Pancreas (tissue), 10 donors: ENCODE results near the gene ZBTB7B. TPM values are rescaled to one million over a fixed set of nuclear protein-coding genes. Genes with fewer than 3 reads are reported as not detected.
A peak's percentile ranks its signal among the peaks of the same experiment; 100 is the strongest.

ENCODE experiments used
- ATAC-seq, 4 donors: fragments of 200-7000 bp; cut with Tn5 transposase; one replicate each; pipeline versions ENCODE4 v1.8.0 to v1.9.1; 2020; ENCODE audit warnings: mild to moderate bottlenecking in 4 of 4, moderate library complexity in 4 of 4
- DNase-seq, 6 donors: peaks; one replicate each; pipeline ENCODE4 v3.0.0-alpha.2; 2020
- FAIRE-seq: peaks from 2 replicates; lab custom pipeline; 2012; peaks lifted over from hg19 to GRCh38; lab: Jason Lieb, UNC
- H3K27ac ChIP-seq, 4 donors: fragments of 200-600 bp; sonication (generic); 1 replicate in 3 of 4; 2 replicates in 1 of 4; pipeline versions ENCODE4 v1.5.0 to v1.8.0; 2020
- H3K27me3 ChIP-seq, 4 donors: fragments of 200-600 bp; one replicate each; pipeline ENCODE4 v1.8.0; 2021
- H3K36me3 ChIP-seq, 3 donors: fragments of 200-600 bp; sonication (generic) in 1 of 3; one replicate each; pipeline versions ENCODE4 v1.5.0 to v1.8.0; 2020 to 2021
- H3K4me1 ChIP-seq, 3 donors: fragments of 200-600 bp; one replicate each; pipeline ENCODE4 v1.8.0; 2021
- H3K4me3 ChIP-seq, 4 donors: fragments of 200-600 bp; sonication (generic) in 2 of 4; one replicate each; pipeline versions ENCODE4 v1.5.0 to v1.8.0; 2020 to 2021
- H3K9me3 ChIP-seq, 4 donors: fragments of 200-600 bp; one replicate each; pipeline ENCODE4 v1.8.0; 2021
- CTCF ChIP-seq, 4 donors: fragments of 200-600 bp; sonication (generic) in 3 of 4; IDR thresholded peaks; one replicate each; pipeline versions ENCODE4 v1.5.0 to v1.8.0; 2021; ENCODE audit warnings: antibody characterized with exemption in 4 of 4
- WGBS, 2 donors: extraction: QIAGEN DNeasy Blood & Tissue Kit; methylation state at CpG; one replicate each; pipeline ENCODE4 v1.1.7; 2013; 5-methylcytosine and 5-hydroxymethylcytosine counted together
- intact Hi-C, 3 donors: fragments of 100-400 bp; cut with DNase I; formaldehyde crosslinking; loops; one replicate each; pipeline versions ENCODE4 v1.11.1 to v1.14.2; 2022
- polyA plus RNA-seq, 2 donors: library from polyadenylated mRNA; stranded (reverse); fragments of 200-250 nt; gene quantifications; one replicate each; pipeline ENCODE4 v1.2.3, GENCODE V29; 2013
- total RNA-seq, 6 donors: library from RNA; stranded (reverse); fragmentation: NEBNext Ultra II Directional in 4 of 6; extraction: Animal tissue kit (Norgen Biotek cat#: 25700) in 4 of 6; gene quantifications; one replicate each; pipeline versions ENCODE4 v1.2.1 to v1.2.4, GENCODE V29; 2021 to 2023
- donor health status: healthy with polysubstance abuse.
- donor health status: DM: no; HTN: no; CAD: no; lungs with moderate emphysema.
- donor health status: DM: no; HTN: no; CAD: no.
- donor health status: control.
- donor health status: control.
- donor health status: Bipolar disorder and iron deficiency.
- donor health status: DM: yes; HTN: yes; CAD: no.
- donor health status: DM: no; HTN: no; CAD: no.
- donor health status: DM: no; HTN: no; CAD: no.
- donor health status: DM: yes; HTN: yes; CAD: no.

Gene ZBTB7B
- total and polyA plus RNA-seq, 8 donors = 19.8 to 38.4 (median 34.4) TPM

GRCh38 chr1:155043301-155043702, 40.7 kb downstream of the ZBTB7B start:
- no peaks in the 10 kb centered on the region for H3K9me3 ChIP-seq
- TF ChIP-seq CTCF (IDR thresholded peaks at IDR 0.05) = no peak
- peaks cover 0 to 7% (median 0%) of the 10 kb centered on the region in 3 donors for H3K4me1 ChIP-seq
- ATAC-seq = no peak
- DNase-seq = peak in 1 of 6 donors; percentile 72
- H3K27me3 ChIP-seq = no peaks in the 10 kb centered on the region
- 61 to 70% methylated on average over 11 to 12 of the region's 12 CpGs for WGBS, 2 donors
- intact Hi-C loops = loop anchor here in 1 of 3 donors (5.0 kb wide), 1 partner anchor 39 kb away; no protein-coding TSS in a partner anchor
- no peak for FAIRE-seq
- H3K4me3 ChIP-seq = no peak overlapping the region
- H3K27ac ChIP-seq = no peak overlapping the region
- H3K36me3 ChIP-seq = no peaks in the 10 kb centered on the region

- no peaks in the 10 kb centered on the region for H3K9me3 ChIP-seq
- ATAC-seq (no peak), FAIRE-seq (no peak), DNase-seq (peak in 1 of 6 donors; percentile 26)
- no peak for TF ChIP-seq CTCF (IDR thresholded peaks at IDR 0.05)
- intact Hi-C loops = loop anchor here in 1 of 3 donors (5.0 kb wide), 1 partner anchor 39 kb away; no protein-coding TSS in a partner anchor
- H3K36me3 ChIP-seq = no peaks in the 10 kb centered on the region
- H3K4me1 ChIP-seq = peaks cover 0 to 7% (median 0%) of the 10 kb centered on the region in 3 donors
- no peak overlapping the region for H3K27ac ChIP-seq
- no peaks in the 10 kb centered on the region for H3K27me3 ChIP-seq
- no peak overlapping the region for H3K4me3 ChIP-seq
- 66 to 75% methylated on average over 3 of the region's 3 CpGs for WGBS, 2 donors
Observed at GRCh38 chr1:155043793-155044192, 41.2 kb downstream of the ZBTB7B start.

DNA sequence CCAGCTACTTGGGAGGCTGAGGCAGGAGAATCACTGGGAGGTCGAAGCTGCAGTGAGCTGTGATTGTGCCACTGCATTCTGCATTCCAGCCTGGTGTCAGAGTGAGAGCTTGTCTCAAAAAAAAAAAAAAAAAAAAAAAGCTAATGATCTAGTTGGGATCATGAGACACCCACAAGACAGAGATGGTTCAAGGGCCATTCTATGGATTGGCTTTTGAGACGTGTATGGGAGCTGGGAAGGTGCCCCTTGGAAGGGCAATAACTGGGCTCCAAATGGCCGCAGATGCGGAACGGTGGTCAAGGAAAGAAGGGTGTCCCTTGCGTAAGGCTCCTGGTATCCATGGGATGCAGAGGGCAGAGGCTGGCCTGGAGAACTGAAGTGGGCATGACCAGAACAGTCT, 41.8 kb downstream of the ZBTB7B start:
- Histone ChIP-seq H3K36me3 (no peaks in the 10 kb centered on the region), H3K4me3 (no peak overlapping the region), H3K9me3 (no peaks in the 10 kb centered on the region), H3K27ac (peak overlapping the region in 2 of 4 donors; percentile 24 to 70), H3K4me1 (peaks cover 0 to 7% (median 0%) of the 10 kb centered on the region in 3 donors), H3K27me3 (no peaks in the 10 kb centered on the region)
- intact Hi-C loops = loop anchor here in 1 of 3 donors (5.0 kb wide), 1 partner anchor 38 kb away; no protein-coding TSS in a partner anchor
- ATAC-seq (no peak), FAIRE-seq (no peak), DNase-seq (no peak)
- no peak for TF ChIP-seq CTCF (IDR thresholded peaks at IDR 0.05)
- WGBS, 2 donors = 79 to 91% methylated on average over 6 of the region's 6 CpGs

DNA sequence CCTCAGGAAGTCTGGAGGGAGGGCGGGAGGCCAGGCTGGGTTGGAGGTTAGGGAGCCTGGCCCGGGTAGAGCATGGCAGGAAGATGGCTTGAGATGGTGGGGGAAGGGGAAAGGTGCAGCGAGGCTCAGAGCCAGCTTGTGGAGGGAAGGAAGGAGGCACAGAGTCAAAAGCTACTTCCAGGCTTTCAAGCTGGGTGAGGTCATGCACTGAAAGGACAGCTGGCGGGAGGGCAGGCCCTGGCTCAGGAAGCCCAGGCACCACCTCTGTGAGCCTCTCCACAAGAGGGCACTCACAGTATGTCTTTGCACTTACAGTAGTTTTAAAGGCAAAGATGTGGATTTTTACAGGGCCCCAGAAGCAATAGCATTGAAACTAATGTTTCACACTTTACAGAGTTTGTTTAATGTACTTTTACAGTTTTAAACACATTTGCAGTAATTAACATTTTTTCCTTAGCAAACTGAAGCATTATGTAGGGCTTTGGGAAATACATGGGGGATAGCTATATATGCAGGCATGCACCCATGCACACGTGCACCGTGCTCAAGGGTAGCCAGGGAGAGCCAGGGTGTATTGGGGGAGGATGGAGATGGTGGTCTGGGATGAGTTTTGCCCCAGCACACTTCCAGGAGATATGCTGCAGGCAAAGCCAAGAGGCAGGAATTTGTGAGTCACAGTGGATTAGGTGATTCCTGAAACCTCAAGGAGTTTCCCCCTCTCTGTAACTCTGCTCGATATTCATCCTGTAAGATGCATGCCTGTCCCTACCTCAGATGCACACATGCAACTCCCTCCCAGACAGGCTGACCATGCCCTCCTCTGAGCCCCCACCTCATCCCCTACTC, 42.4 kb downstream of the ZBTB7B start:
- Histone ChIP-seq H3K9me3 (no peaks in the 10 kb centered on the region), H3K27ac (peak overlapping the region in 2 of 4 donors; percentile 24 to 70), H3K27me3 (no peaks in the 10 kb centered on the region), H3K36me3 (no peaks in the 10 kb centered on the region), H3K4me1 (peaks cover 0 to 12% (median 4%) of the 10 kb centered on the region in 3 donors), H3K4me3 (no peak overlapping the region)
- DNase-seq (peak; percentile 77 to 94 (median 90)), ATAC-seq (peak; percentile 97 to 99 (median 98)), FAIRE-seq (no peak)
- WGBS, 2 donors = 41 to 48% methylated on average over 7 of the region's 7 CpGs
- intact Hi-C loops = loop anchor here in 1 of 3 donors (5.0 kb wide), 1 partner anchor 37 kb away; no protein-coding TSS in a partner anchor
- peak; percentile 59 to 79 (median 66) for TF ChIP-seq CTCF (IDR thresholded peaks at IDR 0.05)
